HepG2 (cell line): Measurements from ENCODE around the gene PIP5K1C. TPM values are rescaled to one million over a fixed set of nuclear protein-coding genes. Genes with fewer than 3 reads are reported as not detected.
A peak's percentile ranks its signal among the peaks of the same experiment; 100 is the strongest.

Source experiments
- CHD2 ChIP-seq: IDR thresholded peaks from 2 replicates; pipeline ENCODE4 v1.6.1; 2011; ENCODE audit warnings: low read depth, low read length, improper control_type of control experiment
- FOXA3 ChIP-seq: IDR thresholded peaks from 2 replicates; pipeline ENCODE4 v1.6.1; 2016; ENCODE audit warnings: missing genetic modification reagents, missing compliant biosample characterization
- GLI4 ChIP-seq: sonication (generic); formaldehyde crosslinking; IDR thresholded peaks from 2 replicates; pipeline ENCODE4 v1.5.1; 2020; ENCODE audit warnings: missing genetic modification reagents, mild to moderate bottlenecking, moderate library complexity, borderline replicate concordance
- RXRA ChIP-seq: sonication (generic); formaldehyde crosslinking; IDR thresholded peaks from 2 replicates; pipeline ENCODE4 v1.5.1; 2020; ENCODE audit warnings: missing genetic modification reagents
- SSRP1 ChIP-seq: IDR thresholded peaks from 2 replicates; pipeline ENCODE4 v1.6.1; 2016; ENCODE audit warnings: control low read depth
- ZBTB7B ChIP-seq: sonication (generic); formaldehyde crosslinking; IDR thresholded peaks from 2 replicates; pipeline ENCODE4 v1.4.0; 2020; ENCODE audit warnings: missing genetic modification reagents
- ZNF12 ChIP-seq: sonication (generic); formaldehyde crosslinking; IDR thresholded peaks from 2 replicates; pipeline ENCODE4 v1.5.0; 2020; ENCODE audit warnings: missing genetic modification reagents
- ZNF337 ChIP-seq: sonication (generic); formaldehyde crosslinking; IDR thresholded peaks from 2 replicates; pipeline ENCODE4 v1.5.1; 2020; ENCODE audit warnings: missing genetic modification reagents, low read depth, mild to moderate bottlenecking, borderline replicate concordance
- ZNF451 ChIP-seq: sonication (generic); formaldehyde crosslinking; IDR thresholded peaks from 2 replicates; pipeline ENCODE4 v1.5.0; 2020; ENCODE audit warnings: mild to moderate bottlenecking, missing genetic modification reagents
- ZNF569 ChIP-seq: sonication (generic); formaldehyde crosslinking; IDR thresholded peaks from 2 replicates; pipeline ENCODE4 v1.5.0; 2020; ENCODE audit warnings: mild to moderate bottlenecking, missing genetic modification reagents, moderate library complexity, borderline replicate concordance
- ZNF619 ChIP-seq: sonication (generic); formaldehyde crosslinking; IDR thresholded peaks from 2 replicates; pipeline ENCODE4 v1.4.0; 2020; ENCODE audit warnings: mild to moderate bottlenecking, missing genetic modification reagents
- ZNF792 ChIP-seq: IDR thresholded peaks from 2 replicates; pipeline ENCODE4 v1.6.1; 2016
- polyA plus RNA-seq, 8 experiments: library from polyadenylated mRNA; depleted of rRNA in 3 of 8; stranded (reverse) in 7 of 8; unstranded in 1 of 8; fragments of >200 nt; fragmentation: Illumina TruSeq in 4 of 8; extraction: Trizol in 4 of 8; gene quantifications; 2 replicates each; pipeline versions ENCODE4 v1.2.1 to v1.2.3, GENCODE V29; 2011 to 2016; ENCODE audit warnings: low read depth in 4 of 8, missing spikeins in 1 of 8, mixed read lengths in 1 of 8; ENCODE audit not compliant: insufficient read depth in 1 of 8
- total RNA-seq, 5 experiments: library from RNA; depleted of rRNA; stranded (reverse); fragments of >200 nt; fragmentation: Illumina TruSeq; extraction: Trizol; gene quantifications; 2 replicates each; pipeline ENCODE4 v1.2.3, GENCODE V29; 2016; ENCODE audit warnings: low read depth in 1 of 5
- TF ChIP-seq, protein P1 (sequence below): sonication (generic); formaldehyde crosslinking; IDR thresholded peaks from 2 replicates; pipeline ENCODE4 v1.4.0; 2020; ENCODE audit warnings: low read depth, missing genetic modification reagents
- TF ChIP-seq, protein P2 (sequence below): sonication (generic); formaldehyde crosslinking; IDR thresholded peaks from 2 replicates; pipeline ENCODE4 v1.4.0; 2020; ENCODE audit warnings: low read depth, mild to moderate bottlenecking, missing genetic modification reagents
- TF ChIP-seq, protein P3 (sequence below): sonication (generic); formaldehyde crosslinking; IDR thresholded peaks from 2 replicates; pipeline ENCODE4 v1.8.1; 2023; ENCODE audit warnings: mild to moderate bottlenecking, missing genetic modification reagents
- TF ChIP-seq, protein P4 (sequence below): sonication (generic); formaldehyde crosslinking; IDR thresholded peaks from 2 replicates; pipeline ENCODE4 v1.5.0; 2020; ENCODE audit warnings: mild to moderate bottlenecking, missing genetic modification reagents, borderline replicate concordance

PIP5K1C gene
- total and polyA plus RNA-seq, 2 of the 13 experiments (the other 11 are each of a cell fraction or from before 2014, with no cell fraction given): 3.6 to 4.3 TPM

DNA sequence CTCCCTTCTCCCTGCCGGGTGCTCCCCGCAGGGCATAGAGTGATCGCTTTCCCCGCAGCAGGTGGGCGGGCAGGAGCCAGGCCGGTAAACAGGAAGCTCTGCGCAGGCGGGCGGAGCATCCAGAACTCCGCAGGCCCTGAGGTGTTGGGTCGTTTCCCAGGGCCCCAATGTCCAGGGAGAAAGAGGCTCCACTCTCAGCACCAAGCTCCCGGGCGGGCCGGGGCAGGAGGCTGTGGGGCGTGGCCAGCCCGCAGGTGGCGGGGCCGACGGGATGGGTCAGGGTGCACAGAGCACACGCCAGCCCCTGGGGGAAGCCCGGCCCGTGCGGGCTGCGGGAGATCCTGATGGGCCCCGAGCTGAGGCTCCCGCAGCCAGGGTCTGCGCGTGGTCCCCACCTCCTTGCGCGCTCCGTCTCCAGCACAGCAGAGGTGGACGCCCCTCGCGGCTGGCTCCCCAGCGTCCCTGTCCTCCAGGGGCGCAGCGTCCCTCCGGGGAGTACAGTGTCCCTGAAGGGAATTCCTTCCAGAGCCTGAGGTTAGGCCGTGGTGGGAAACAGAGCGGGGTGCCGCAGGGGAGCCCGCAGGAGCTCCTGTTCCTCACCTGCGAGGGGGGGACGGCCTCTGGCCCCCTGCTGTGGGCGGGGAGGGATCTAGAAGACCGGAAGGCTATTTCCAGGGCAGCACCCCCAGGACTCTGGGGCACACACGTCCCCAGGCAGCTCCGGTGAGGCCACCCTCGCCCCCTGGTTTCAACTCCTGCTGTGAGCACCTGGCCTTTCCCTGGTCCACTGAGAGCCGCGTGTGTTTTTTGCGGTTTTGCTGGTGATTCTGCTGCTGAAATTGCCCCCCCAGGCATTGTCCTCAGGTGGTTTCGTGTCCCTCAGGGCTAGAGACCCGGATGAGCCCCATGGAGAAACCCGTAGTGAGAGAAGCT lies 12.2 kb downstream of the PIP5K1C start (continued):
- TF ChIP-seq, protein P1, sequence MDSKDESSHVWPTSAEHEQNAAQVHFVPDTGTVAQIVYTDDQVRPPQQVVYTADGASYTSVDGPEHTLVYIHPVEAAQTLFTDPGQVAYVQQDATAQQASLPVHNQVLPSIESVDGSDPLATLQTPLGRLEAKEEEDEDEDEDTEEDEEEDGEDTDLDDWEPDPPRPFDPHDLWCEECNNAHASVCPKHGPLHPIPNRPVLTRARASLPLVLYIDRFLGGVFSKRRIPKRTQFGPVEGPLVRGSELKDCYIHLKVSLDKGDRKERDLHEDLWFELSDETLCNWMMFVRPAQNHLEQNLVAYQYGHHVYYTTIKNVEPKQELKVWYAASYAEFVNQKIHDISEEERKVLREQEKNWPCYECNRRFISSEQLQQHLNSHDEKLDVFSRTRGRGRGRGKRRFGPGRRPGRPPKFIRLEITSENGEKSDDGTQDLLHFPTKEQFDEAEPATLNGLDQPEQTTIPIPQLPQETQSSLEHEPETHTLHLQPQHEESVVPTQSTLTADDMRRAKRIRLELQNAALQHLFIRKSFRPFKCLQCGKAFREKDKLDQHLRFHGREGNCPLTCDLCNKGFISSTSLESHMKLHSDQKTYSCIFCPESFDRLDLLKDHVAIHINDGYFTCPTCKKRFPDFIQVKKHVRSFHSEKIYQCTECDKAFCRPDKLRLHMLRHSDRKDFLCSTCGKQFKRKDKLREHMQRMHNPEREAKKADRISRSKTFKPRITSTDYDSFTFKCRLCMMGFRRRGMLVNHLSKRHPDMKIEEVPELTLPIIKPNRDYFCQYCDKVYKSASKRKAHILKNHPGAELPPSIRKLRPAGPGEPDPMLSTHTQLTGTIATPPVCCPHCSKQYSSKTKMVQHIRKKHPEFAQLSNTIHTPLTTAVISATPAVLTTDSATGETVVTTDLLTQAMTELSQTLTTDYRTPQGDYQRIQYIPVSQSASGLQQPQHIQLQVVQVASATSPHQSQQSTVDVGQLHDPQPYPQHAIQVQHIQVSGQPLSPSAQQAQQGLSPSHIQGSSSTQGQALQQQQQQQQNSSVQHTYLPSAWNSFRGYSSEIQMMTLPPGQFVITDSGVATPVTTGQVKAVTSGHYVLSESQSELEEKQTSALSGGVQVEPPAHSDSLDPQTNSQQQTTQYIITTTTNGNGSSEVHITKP (CRISPR knock-in tag): no peak
- TF ChIP-seq GLI4 (CRISPR knock-in tag): no peak
- no peak for TF ChIP-seq ZBTB7B (CRISPR knock-in tag)
- no peak for TF ChIP-seq FOXA3 (CRISPR knock-in tag)
- TF ChIP-seq ZNF337 (CRISPR knock-in tag): no peak
- TF ChIP-seq CHD2: no peak
- TF ChIP-seq ZNF792: no peak
- TF ChIP-seq ZNF569 (CRISPR knock-in tag): no peak
- no peak for TF ChIP-seq ZNF619
- TF ChIP-seq, protein P2, sequence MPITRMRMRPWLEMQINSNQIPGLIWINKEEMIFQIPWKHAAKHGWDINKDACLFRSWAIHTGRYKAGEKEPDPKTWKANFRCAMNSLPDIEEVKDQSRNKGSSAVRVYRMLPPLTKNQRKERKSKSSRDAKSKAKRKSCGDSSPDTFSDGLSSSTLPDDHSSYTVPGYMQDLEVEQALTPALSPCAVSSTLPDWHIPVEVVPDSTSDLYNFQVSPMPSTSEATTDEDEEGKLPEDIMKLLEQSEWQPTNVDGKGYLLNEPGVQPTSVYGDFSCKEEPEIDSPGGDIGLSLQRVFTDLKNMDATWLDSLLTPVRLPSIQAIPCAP: no peak
- TF ChIP-seq ZNF12 (CRISPR knock-in tag): no peak
- TF ChIP-seq, protein P3, sequence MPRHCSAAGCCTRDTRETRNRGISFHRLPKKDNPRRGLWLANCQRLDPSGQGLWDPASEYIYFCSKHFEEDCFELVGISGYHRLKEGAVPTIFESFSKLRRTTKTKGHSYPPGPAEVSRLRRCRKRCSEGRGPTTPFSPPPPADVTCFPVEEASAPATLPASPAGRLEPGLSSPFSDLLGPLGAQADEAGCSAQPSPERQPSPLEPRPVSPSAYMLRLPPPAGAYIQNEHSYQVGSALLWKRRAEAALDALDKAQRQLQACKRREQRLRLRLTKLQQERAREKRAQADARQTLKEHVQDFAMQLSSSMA (CRISPR knock-in tag): no peak
- no peak for TF ChIP-seq ZNF451 (CRISPR knock-in tag)
- TF ChIP-seq SSRP1 (CRISPR knock-in tag): no peak
- TF ChIP-seq, protein P4, sequence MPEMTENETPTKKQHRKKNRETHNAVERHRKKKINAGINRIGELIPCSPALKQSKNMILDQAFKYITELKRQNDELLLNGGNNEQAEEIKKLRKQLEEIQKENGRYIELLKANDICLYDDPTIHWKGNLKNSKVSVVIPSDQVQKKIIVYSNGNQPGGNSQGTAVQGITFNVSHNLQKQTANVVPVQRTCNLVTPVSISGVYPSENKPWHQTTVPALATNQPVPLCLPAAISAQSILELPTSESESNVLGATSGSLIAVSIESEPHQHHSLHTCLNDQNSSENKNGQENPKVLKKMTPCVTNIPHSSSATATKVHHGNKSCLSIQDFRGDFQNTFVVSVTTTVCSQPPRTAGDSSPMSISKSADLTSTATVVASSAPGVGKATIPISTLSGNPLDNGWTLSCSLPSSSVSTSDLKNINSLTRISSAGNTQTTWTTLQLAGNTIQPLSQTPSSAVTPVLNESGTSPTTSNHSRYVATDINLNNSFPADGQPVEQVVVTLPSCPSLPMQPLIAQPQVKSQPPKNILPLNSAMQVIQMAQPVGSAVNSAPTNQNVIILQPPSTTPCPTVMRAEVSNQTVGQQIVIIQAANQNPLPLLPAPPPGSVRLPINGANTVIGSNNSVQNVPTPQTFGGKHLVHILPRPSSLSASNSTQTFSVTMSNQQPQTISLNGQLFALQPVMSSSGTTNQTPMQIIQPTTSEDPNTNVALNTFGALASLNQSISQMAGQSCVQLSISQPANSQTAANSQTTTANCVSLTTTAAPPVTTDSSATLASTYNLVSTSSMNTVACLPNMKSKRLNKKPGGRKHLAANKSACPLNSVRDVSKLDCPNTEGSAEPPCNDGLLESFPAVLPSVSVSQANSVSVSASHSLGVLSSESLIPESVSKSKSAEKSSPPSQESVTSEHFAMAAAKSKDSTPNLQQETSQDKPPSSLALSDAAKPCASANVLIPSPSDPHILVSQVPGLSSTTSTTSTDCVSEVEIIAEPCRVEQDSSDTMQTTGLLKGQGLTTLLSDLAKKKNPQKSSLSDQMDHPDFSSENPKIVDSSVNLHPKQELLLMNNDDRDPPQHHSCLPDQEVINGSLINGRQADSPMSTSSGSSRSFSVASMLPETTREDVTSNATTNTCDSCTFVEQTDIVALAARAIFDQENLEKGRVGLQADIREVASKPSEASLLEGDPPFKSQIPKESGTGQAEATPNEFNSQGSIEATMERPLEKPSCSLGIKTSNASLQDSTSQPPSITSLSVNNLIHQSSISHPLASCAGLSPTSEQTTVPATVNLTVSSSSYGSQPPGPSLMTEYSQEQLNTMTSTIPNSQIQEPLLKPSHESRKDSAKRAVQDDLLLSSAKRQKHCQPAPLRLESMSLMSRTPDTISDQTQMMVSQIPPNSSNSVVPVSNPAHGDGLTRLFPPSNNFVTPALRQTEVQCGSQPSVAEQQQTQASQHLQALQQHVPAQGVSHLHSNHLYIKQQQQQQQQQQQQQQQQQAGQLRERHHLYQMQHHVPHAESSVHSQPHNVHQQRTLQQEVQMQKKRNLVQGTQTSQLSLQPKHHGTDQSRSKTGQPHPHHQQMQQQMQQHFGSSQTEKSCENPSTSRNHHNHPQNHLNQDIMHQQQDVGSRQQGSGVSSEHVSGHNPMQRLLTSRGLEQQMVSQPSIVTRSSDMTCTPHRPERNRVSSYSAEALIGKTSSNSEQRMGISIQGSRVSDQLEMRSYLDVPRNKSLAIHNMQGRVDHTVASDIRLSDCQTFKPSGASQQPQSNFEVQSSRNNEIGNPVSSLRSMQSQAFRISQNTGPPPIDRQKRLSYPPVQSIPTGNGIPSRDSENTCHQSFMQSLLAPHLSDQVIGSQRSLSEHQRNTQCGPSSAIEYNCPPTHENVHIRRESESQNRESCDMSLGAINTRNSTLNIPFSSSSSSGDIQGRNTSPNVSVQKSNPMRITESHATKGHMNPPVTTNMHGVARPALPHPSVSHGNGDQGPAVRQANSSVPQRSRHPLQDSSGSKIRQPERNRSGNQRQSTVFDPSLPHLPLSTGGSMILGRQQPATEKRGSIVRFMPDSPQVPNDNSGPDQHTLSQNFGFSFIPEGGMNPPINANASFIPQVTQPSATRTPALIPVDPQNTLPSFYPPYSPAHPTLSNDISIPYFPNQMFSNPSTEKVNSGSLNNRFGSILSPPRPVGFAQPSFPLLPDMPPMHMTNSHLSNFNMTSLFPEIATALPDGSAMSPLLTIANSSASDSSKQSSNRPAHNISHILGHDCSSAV (CRISPR knock-in tag): no peak
- TF ChIP-seq RXRA (CRISPR knock-in tag): 0 out of 2 replicates have a peak, but pooled peaks have one; percentile 27
